ENCODE data around the gene CASP10.

CASP10 gene

GRCh38 chr2:201151127-201151981 is 31.6 kb upstream of the CASP10 start:
- TF ChIP-seq, protein P1, sequence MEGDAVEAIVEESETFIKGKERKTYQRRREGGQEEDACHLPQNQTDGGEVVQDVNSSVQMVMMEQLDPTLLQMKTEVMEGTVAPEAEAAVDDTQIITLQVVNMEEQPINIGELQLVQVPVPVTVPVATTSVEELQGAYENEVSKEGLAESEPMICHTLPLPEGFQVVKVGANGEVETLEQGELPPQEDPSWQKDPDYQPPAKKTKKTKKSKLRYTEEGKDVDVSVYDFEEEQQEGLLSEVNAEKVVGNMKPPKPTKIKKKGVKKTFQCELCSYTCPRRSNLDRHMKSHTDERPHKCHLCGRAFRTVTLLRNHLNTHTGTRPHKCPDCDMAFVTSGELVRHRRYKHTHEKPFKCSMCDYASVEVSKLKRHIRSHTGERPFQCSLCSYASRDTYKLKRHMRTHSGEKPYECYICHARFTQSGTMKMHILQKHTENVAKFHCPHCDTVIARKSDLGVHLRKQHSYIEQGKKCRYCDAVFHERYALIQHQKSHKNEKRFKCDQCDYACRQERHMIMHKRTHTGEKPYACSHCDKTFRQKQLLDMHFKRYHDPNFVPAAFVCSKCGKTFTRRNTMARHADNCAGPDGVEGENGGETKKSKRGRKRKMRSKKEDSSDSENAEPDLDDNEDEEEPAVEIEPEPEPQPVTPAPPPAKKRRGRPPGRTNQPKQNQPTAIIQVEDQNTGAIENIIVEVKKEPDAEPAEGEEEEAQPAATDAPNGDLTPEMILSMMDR (IDR thresholded peaks at IDR 0.05; ENCODE audit: insufficient read depth, missing control alignments) = no peak
- no peak for FAIRE-seq
- DNase-seq (ENCODE audit: insufficient read length, low spot score) = no peak

DNA sequence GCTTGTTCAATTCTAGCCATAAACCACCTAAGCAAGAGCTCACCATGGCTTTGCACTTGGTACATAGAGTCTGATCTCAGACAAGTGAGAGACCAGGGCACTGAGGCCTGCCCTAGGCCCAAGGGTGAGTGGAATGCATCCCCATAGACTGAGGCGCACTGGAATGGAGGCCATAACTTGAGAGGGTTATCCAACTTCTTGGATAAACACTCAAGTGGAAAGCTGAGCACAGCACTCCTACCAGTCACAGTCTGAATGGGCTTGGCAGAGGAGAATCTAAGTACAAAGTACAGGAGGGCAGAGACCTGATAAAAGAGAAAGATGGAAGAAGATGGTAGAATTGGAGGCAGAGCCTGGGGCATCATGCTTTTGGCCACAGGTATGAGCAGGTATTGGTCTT is 30.4 kb upstream of the CASP10 start:
- FAIRE-seq = no peak
- no peak for DNase-seq (ENCODE audit: insufficient read length, low spot score)
- TF ChIP-seq, protein P1 (IDR thresholded peaks at IDR 0.05; ENCODE audit: insufficient read depth, missing control alignments) = no peak

- TF ChIP-seq, protein P1 (IDR thresholded peaks at IDR 0.05; ENCODE audit: insufficient read depth, missing control alignments) = no peak
- FAIRE-seq (no peak), DNase-seq (ENCODE audit: insufficient read length, low spot score) (no peak)
Measured at GRCh38 chr2:201152999-201153815, 29.7 kb upstream of the CASP10 start.

DNA sequence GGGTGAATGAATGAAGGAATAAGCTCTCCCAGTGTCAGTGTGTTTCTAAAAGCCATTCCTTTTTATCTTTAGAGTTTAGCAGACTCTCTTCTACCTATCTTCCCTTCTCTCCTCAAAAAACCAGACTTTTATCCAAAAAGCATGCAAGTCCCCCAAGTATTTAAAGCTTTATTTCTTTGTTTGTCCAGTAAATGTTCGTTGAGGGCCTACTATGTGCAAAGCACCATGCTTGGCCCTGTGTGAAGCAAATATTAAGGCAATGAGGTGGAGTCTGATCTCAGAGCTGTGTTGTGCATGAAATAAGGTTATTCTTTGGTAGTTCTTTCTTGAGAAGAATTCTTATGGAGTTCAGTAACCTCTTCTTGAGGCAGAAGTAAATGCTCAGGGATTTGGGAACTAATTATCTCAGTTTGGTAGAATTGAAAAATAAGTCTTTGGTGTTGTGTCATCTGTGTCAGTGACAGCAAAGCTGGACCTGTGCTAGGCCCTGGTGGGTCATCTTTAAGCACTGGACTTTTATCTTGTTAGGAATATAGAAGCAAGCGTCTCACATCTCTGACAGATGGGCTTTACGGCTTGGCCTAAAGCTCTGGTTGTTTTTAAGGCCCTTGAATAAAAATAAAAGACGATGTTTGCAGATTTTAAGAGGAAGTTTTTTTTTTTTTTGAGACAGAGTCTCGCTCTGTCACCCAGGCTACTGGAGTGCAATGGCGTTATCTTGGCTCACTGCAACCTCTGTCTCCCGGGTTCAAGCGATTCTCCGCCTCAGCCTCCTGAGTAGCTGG is 28.1 kb upstream of the CASP10 start:
- TF ChIP-seq, protein P1 (IDR thresholded peaks at IDR 0.05; ENCODE audit: insufficient read depth, missing control alignments) = no peak
- FAIRE-seq = no peak
- no peak for DNase-seq (ENCODE audit: insufficient read length, low spot score)

DNA sequence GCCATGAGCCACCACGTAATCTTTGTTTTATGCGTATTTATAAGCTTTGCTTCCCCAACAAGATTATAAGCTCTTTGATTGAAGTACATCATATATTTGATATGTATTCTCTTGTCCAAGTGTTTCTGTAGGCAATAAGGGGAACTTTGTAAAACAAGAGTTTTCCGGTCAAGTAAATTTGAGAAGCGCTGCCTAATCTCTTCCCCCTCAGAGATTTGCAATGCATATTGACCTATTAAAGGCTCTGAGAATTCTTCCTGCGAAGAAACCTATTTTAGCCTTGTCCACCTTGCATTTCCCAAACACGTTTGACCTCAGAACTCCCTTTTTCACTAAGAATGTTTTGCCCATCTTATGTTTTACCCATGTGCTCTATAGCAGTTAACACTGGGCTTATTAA is 26.9 kb upstream of the CASP10 start:
- TF ChIP-seq, protein P1 (IDR thresholded peaks at IDR 0.05; ENCODE audit: insufficient read depth, missing control alignments) = no peak
- FAIRE-seq = no peak
- no peak for DNase-seq (ENCODE audit: insufficient read length, low spot score)

DNA sequence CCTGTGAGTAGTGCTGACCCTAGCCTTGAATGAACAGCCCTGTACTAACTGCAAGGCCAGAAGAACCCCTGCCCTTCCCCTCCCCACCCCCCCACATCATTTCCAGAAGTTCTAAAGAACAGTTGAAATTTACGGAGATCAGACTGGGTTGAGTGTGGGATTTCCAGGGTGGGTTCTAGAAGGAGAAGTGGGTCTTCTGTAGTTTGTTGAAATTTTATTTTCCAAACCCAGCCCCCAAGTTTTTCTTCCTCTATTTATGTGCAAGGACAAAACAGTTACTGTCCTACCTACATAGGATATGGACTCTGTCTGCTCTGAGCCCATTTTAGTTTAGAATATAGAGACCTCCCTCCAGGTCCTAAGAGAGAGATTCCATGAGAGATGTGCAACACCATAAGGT is 26.3 kb upstream of the CASP10 start:
- TF ChIP-seq, protein P1 (IDR thresholded peaks at IDR 0.05; ENCODE audit: insufficient read depth, missing control alignments) = no peak
- DNase-seq (ENCODE audit: insufficient read length, low spot score) (no peak), FAIRE-seq (no peak)

Measured in D721Med (cell line).